Brain microvascular endothelial cell (primary cell): ENCODE measurements around the gene CDH26.

Experiments
- DNase-seq: peaks from one replicate; pipeline ENCODE4 v3.0.0-alpha.2; 2020
- H3K27ac ChIP-seq: fragments of 250-450 bp; sonication (Bioruptor Pico); 2 replicates; pipeline ENCODE4 v1.5.1; 2020; ENCODE audit warnings: mild to moderate bottlenecking, moderate library complexity
- H3K27me3 ChIP-seq: fragments of 250-450 bp; sonication (Bioruptor Pico); replicated peaks from 2 replicates; pipeline ENCODE4 v1.5.1; 2020; ENCODE audit warnings: mild to moderate bottlenecking
- H3K36me3 ChIP-seq: fragments of 250-450 bp; sonication (Bioruptor Pico); replicated peaks from 2 replicates; pipeline ENCODE4 v1.5.1; 2020; ENCODE audit warnings: mild to moderate bottlenecking
- H3K4me3 ChIP-seq: 2 replicates; pipeline ENCODE4 v1.5.1; 2011; ENCODE audit warnings: low read depth, mild to moderate bottlenecking, control low read depth, low read length, moderate library complexity
- in situ Hi-C: cut with HindIII; loops from 2 replicates; pipeline ENCODE4 v1.10.0; 2017; ENCODE audit warnings: low sequenced_read_pairs, low pct_ligation_motif_present
- TF ChIP-seq, protein P1 (sequence below): IDR thresholded peaks from 2 replicates; pipeline ENCODE4 v1.5.1; 2011; ENCODE audit warnings: low read depth, mild to moderate bottlenecking, moderate library complexity, low read length, control low read depth, inconsistent platforms; ENCODE audit errors: missing control alignments

Gene CDH26

DNA sequence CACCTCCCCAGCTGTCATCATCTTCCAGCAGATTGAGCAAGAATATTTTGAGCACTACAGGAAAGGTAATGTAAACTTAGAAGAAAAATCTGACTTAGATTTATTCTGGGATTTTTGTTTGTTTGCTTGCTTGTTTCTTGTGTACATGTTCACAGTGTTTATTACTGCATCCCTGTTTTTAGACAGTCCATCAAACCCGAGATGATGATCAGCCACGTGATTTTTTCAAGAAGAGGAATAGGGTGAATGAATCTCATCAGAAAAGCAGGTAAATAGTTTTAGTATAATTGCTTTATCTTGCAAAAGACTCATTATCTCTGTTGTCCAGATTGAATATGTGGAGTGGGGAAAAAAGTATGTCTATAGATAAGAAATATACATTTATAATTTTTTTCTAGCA lies 16.0 kb upstream of the CDH26 start:
- peaks cover 11% of the 10 kb centered on the region for H3K36me3 ChIP-seq
- no peaks in the 10 kb centered on the region for H3K27me3 ChIP-seq
- TF ChIP-seq, protein P1, sequence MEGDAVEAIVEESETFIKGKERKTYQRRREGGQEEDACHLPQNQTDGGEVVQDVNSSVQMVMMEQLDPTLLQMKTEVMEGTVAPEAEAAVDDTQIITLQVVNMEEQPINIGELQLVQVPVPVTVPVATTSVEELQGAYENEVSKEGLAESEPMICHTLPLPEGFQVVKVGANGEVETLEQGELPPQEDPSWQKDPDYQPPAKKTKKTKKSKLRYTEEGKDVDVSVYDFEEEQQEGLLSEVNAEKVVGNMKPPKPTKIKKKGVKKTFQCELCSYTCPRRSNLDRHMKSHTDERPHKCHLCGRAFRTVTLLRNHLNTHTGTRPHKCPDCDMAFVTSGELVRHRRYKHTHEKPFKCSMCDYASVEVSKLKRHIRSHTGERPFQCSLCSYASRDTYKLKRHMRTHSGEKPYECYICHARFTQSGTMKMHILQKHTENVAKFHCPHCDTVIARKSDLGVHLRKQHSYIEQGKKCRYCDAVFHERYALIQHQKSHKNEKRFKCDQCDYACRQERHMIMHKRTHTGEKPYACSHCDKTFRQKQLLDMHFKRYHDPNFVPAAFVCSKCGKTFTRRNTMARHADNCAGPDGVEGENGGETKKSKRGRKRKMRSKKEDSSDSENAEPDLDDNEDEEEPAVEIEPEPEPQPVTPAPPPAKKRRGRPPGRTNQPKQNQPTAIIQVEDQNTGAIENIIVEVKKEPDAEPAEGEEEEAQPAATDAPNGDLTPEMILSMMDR = no peak
- in situ Hi-C loops = no loop called here
- H3K27ac ChIP-seq = no peak overlapping the region
- no peak for DNase-seq
- H3K4me3 ChIP-seq = no peak overlapping the region

DNA sequence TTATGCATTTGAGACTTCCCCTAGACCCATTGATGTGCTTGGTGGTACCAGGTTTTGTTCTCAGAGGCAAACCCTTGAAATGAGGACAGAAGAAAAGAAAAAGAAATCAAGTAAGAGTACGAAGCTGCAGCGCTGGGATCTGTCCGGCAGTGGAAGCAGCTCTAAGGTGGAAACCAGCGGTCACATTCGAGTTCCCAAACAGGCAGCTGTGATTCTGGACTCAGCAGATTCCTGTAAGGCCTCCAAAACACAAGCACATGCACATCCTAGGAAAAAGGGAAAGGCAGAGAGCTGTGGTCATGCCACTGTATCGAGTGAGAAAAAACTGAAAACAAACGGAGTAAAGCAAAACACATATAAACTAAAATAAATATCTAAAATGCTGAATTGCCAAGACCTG lies 13.5 kb upstream of the CDH26 start:
- Histone ChIP-seq H3K27ac (no peak overlapping the region), H3K4me3 (no peak overlapping the region), H3K27me3 (no peaks in the 10 kb centered on the region), H3K36me3 (peaks cover 12% of the 10 kb centered on the region)
- no peak for DNase-seq
- in situ Hi-C loops = no loop called here
- TF ChIP-seq, protein P1 = no peak

DNA sequence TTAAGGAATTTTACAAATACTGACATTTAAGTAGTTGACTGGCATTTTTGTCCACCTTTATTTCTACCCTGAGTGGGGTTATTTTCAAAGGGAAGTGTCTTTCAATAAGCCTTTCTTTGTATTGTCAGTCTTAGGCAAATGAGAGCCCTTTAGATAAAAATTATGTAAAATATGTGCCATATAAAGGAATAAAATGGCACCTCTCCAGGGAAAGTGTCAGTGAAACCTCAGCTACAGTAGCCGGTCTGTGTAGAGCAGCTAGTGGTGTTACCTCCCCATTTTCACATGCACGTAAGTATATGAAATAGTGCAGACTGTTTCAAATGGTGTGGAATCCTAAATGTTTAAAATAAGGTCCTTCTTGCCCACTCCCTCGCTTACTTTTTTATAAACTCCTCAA lies 13.0 kb upstream of the CDH26 start:
- Histone ChIP-seq H3K27ac (no peak overlapping the region), H3K36me3 (peaks cover 12% of the 10 kb centered on the region), H3K27me3 (no peaks in the 10 kb centered on the region), H3K4me3 (no peak overlapping the region)
- no peak for DNase-seq
- TF ChIP-seq, protein P1 = no peak
- in situ Hi-C loops = no loop called here

DNA sequence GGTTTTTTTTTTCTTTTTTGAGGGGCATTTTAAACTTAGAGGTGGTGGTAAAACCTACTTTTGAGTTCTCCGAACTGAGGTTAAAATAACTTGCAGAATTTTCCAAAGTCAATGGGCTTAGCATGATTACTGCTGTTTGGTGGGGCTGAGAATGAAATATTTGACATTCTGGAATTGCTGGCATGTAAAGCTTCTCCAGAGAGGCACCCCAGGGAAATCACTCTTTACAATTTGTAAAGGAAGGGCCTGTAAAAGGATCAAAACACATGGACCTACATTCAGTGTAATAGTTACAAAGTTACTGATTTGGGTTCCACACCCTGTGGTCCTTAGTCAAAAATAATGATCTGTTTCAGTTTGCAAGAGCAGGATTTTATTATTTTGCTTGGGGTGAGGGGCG lies 12.5 kb upstream of the CDH26 start:
- H3K27me3 ChIP-seq = no peaks in the 10 kb centered on the region
- no peak for DNase-seq
- peaks cover 12% of the 10 kb centered on the region for H3K36me3 ChIP-seq
- H3K4me3 ChIP-seq = no peak overlapping the region
- TF ChIP-seq, protein P1 = no peak
- in situ Hi-C loops = no loop called here
- H3K27ac ChIP-seq = no peak overlapping the region

DNA sequence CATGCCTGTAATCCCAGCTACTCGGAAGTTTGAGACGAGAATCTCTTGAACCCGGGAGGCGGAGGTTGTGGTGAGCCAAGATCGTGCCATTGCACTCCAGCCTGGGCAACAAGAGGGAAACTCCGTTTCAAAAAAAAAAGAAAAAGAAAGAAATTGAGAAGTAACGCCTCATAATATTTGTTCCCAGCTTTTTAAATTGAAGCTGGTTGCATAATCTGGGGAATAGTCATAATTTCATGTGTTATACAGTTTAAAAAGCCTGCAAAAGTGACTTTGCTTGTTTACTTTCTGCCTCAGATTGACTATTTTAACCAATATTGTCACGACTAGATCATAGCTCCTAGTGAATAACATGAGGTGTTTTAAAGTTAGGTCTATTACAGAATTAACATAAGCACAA lies 10.8 kb upstream of the CDH26 start:
- Histone ChIP-seq H3K27me3 (no peaks in the 10 kb centered on the region), H3K36me3 (peaks cover 12% of the 10 kb centered on the region), H3K27ac (no peak overlapping the region), H3K4me3 (no peak overlapping the region)
- in situ Hi-C loops = no loop called here
- no peak for DNase-seq
- TF ChIP-seq, protein P1 = no peak

DNA sequence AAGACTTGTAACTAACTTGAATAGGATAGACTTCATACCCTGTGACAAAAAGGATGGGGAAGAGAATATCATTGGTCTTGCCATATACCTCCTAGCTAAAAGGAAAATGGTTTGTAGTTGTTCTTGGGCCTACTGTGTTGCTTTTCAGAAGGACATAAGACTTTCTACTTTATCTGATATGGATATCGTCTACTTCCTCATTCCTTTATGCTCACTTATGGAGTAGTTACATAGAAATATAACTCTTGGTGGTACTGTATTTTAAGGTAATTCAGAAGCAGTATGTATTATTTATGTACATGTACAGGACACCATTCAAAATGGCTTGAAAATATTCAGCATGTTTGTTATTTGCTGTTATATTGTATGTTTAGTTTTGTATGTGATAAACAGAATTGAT lies 10.0 kb upstream of the CDH26 start:
- Histone ChIP-seq H3K27me3 (no peaks in the 10 kb centered on the region), H3K4me3 (no peak overlapping the region), H3K27ac (no peak overlapping the region), H3K36me3 (peaks cover 12% of the 10 kb centered on the region)
- DNase-seq = no peak
- in situ Hi-C loops = no loop called here
- TF ChIP-seq, protein P1 = no peak
